HepG2 (cell line): ENCODE results near the gene STX8. TPM values are rescaled to one million over a fixed set of nuclear protein-coding genes. Genes with fewer than 3 reads are reported as not detected.

ENCODE experiments used
- ATAC-seq: fragments of 200-7000 bp; cut with Tn5 transposase; 3 replicates; pipeline ENCODE4 v1.9.1; 2020; ENCODE audit warnings: mild to moderate bottlenecking, moderate library complexity
- BruUV-seq: library from RNA; stranded (reverse); fragments of 400-500 nt; replicated peaks from 2 replicates; lab custom pipeline; 2021; lab: Mats Ljungman, UMichigan
- CTCF ChIA-PET: fragments of 300-600 bp; formaldehyde crosslinking; extraction: SDS; loops from one replicate; lab custom pipeline; 2021; ENCODE audit warnings: low total read pairs, inconsistent platforms, low intra/inter-chr PET ratio; lab: Yijun Ruan, JAX
- POLR2A ChIA-PET: fragments of 350-600 bp; sonication (Branson Sonifier 250); formaldehyde crosslinking; loops from one replicate; lab custom pipeline; 2020; ENCODE audit warnings: antibody characterized with exemption, inconsistent platforms; lab: Yijun Ruan, JAX
- DNase-seq: peaks from one replicate; pipeline ENCODE4 v3.0.0-alpha.2; 2015; ENCODE audit warnings: low spot score
- FAIRE-seq: peaks from 3 replicates; lab custom pipeline; 2011; peaks lifted over from hg19 to GRCh38; lab: Jason Lieb, UNC
- H2AFZ ChIP-seq: one replicate; pipeline ENCODE4 v1.6.1; 2011; ENCODE audit warnings: low read length, inconsistent platforms
- H3K27ac ChIP-seq: fragments of 300-600 bp; 3 replicates; pipeline ENCODE4 v1.8.0; 2011; ENCODE audit warnings: mixed run types, mild to moderate bottlenecking, mixed read lengths, low read length, inconsistent platforms; ENCODE audit not compliant: insufficient read depth; ENCODE audit errors: extremely low read length
- H3K27me3 ChIP-seq, 2 experiments: fragments of 200-600 bp in 1 of 2; 2 replicates in 1 of 2; 3 replicates in 1 of 2; pipeline versions ENCODE4 v1.6.0 to v1.8.0; 2011; ENCODE audit warnings: low read length in 2 of 2, mild to moderate bottlenecking in 2 of 2, moderate library complexity in 2 of 2, inconsistent platforms in 1 of 2; ENCODE audit not compliant: insufficient read depth in 2 of 2, control insufficient read depth in 1 of 2
- H3K36me3 ChIP-seq, 2 experiments: fragments of 200-600 bp in 1 of 2; replicated peaks in 1 of 2; 2 replicates in 1 of 2; 3 replicates in 1 of 2; pipeline versions ENCODE4 v1.5.1 to v1.8.0; 2011; ENCODE audit warnings: low read length in 2 of 2, inconsistent platforms in 1 of 2; ENCODE audit not compliant: insufficient read depth in 2 of 2, control insufficient read depth in 1 of 2
- H3K4me1 ChIP-seq: 2 replicates; pipeline ENCODE4 v1.5.1; 2012; ENCODE audit warnings: low read length, inconsistent platforms; ENCODE audit not compliant: insufficient read depth
- H3K4me2 ChIP-seq: 2 replicates; pipeline ENCODE4 v1.6.0; 2011; ENCODE audit warnings: low read depth, low read length, inconsistent platforms
- H3K4me3 ChIP-seq, 3 experiments: fragments of 200-600 bp in 1 of 3; sonication (generic), shearing (Covaris generic) in 1 of 3; replicated peaks in 1 of 3; 2 replicates each; pipeline ENCODE4 v1.5.1; 2011 to 2016; ENCODE audit warnings: low read length in 3 of 3, inconsistent platforms in 2 of 3, low read depth in 2 of 3, mild to moderate bottlenecking in 2 of 3, control low read depth in 1 of 3, mixed read lengths in 1 of 3; ENCODE audit not compliant: insufficient read depth in 1 of 3
- H3K79me2 ChIP-seq: one replicate; pipeline ENCODE4 v1.6.1; 2011; ENCODE audit warnings: low read length, inconsistent platforms; ENCODE audit not compliant: insufficient read depth
- H3K9ac ChIP-seq: 2 replicates; pipeline ENCODE4 v1.6.0; 2011; ENCODE audit warnings: mild to moderate bottlenecking, low read depth, low read length, inconsistent platforms; ENCODE audit not compliant: insufficient read depth
- H3K9me3 ChIP-seq: 2 replicates; pipeline ENCODE4 v1.5.1; 2012; ENCODE audit warnings: mild to moderate bottlenecking, low read length
- H4K20me1 ChIP-seq: 2 replicates; pipeline ENCODE4 v1.6.0; 2011; ENCODE audit warnings: inconsistent platforms, mild to moderate bottlenecking, low read length, moderate library complexity; ENCODE audit not compliant: insufficient read depth
- GATAD1 ChIP-seq: IDR thresholded peaks from 2 replicates; pipeline ENCODE4 v1.6.1; 2016; ENCODE audit warnings: missing genetic modification reagents, missing compliant biosample characterization
- KAT8 ChIP-seq: IDR thresholded peaks from 2 replicates; pipeline ENCODE4 v1.6.1; 2016; ENCODE audit warnings: missing genetic modification reagents, missing compliant biosample characterization
- TEAD3 ChIP-seq: optimal IDR thresholded peaks from 2 replicates; pipeline ENCODE3; 2016; ENCODE audit warnings: borderline replicate concordance
- ZKSCAN1 ChIP-seq: fragments of 150-350 bp; IDR thresholded peaks from 2 replicates; pipeline ENCODE4 v1.6.1; 2014; ENCODE audit warnings: low read length
- ZNF318 ChIP-seq: sonication (generic); formaldehyde crosslinking; IDR thresholded peaks from 2 replicates; pipeline ENCODE4 v1.4.0; 2020; ENCODE audit warnings: mild to moderate bottlenecking, missing genetic modification reagents
- ZNF567 ChIP-seq: sonication (generic); formaldehyde crosslinking; IDR thresholded peaks from 2 replicates; pipeline ENCODE4 v1.8.1; 2023; ENCODE audit warnings: mild to moderate bottlenecking, missing genetic modification reagents, borderline replicate concordance
- ZNF598 ChIP-seq: sonication (generic); formaldehyde crosslinking; IDR thresholded peaks from 2 replicates; pipeline ENCODE4 v1.5.1; 2020; ENCODE audit warnings: mild to moderate bottlenecking, missing genetic modification reagents, borderline replicate concordance
- ZNF644 ChIP-seq: IDR thresholded peaks from 2 replicates; pipeline ENCODE4 v1.6.1; 2016; ENCODE audit warnings: low read depth
- ZNF7 ChIP-seq: IDR thresholded peaks from 2 replicates; pipeline ENCODE4 v1.6.1; 2016; ENCODE audit warnings: missing biosample characterization, missing genetic modification reagents
- ZNF747 ChIP-seq: sonication (generic); formaldehyde crosslinking; IDR thresholded peaks from 2 replicates; pipeline ENCODE4 v1.8.1; 2023; ENCODE audit warnings: missing genetic modification reagents, mild to moderate bottlenecking, borderline replicate concordance
- ZNF790 ChIP-seq: sonication (generic); formaldehyde crosslinking; IDR thresholded peaks from 2 replicates; pipeline ENCODE4 v1.8.0; 2022; ENCODE audit warnings: missing genetic modification reagents, mild to moderate bottlenecking, borderline replicate concordance
- WGBS: methylation state at CpG from one replicate; pipeline ENCODE4 v1.1.6; 2017; ENCODE audit warnings: low lambda C conversion rate; 5-methylcytosine and 5-hydroxymethylcytosine counted together
- in situ Hi-C: cut with HindIII; loops from 2 replicates; pipeline ENCODE4 v1.10.0; 2017; ENCODE audit warnings: low pct_unique_long_range_greater_than_20kb; ENCODE audit not compliant: extremely low pct_ligation_motif_present
- intact Hi-C: fragments of 100-400 bp; cut with micrococcal nuclease; formaldehyde crosslinking; loops from one replicate; pipeline ENCODE4 v1.10.0; 2022; ENCODE audit not compliant: unreplicated experiment
- polyA plus RNA-seq, 8 experiments: library from polyadenylated mRNA; depleted of rRNA in 3 of 8; stranded (reverse) in 7 of 8; unstranded in 1 of 8; fragments of >200 nt; fragmentation: Illumina TruSeq in 4 of 8; extraction: Trizol in 4 of 8; gene quantifications; 2 replicates each; pipeline versions ENCODE4 v1.2.1 to v1.2.3, GENCODE V29; 2011 to 2016; ENCODE audit warnings: low read depth in 4 of 8, missing spikeins in 1 of 8, mixed read lengths in 1 of 8; ENCODE audit not compliant: insufficient read depth in 1 of 8
- total RNA-seq, 5 experiments: library from RNA; depleted of rRNA; stranded (reverse); fragments of >200 nt; fragmentation: Illumina TruSeq; extraction: Trizol; gene quantifications; 2 replicates each; pipeline ENCODE4 v1.2.3, GENCODE V29; 2016; ENCODE audit warnings: low read depth in 1 of 5

Gene STX8
- total and polyA plus RNA-seq, 2 of the 13 experiments (the other 11 are each of a cell fraction or from before 2014, with no cell fraction given), result 36.4 to 53.6 TPM

DNA sequence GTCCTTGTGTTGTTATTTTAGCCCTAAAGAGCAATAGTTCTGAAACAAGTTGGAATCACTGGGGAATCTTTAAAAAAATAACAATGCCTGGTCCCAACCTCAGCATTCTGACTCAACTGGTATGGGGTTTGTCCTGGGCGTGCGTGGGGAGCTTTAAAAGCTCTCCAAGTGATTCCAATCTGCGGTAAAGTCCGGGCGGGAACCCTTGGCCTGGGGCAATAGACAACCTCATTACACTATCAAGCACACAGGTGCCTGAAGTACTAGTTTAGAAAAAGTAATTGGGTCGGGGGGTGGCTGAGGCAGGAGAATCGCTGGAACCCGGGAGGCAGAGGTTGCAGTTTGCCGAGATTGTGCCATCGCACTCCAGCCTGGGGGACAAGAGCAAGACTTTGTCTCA, 4.4 kb downstream of the STX8 start (continued):
- TF ChIP-seq GATAD1 (CRISPR knock-in tag), result no peak
- no peak for TF ChIP-seq ZNF790 (CRISPR knock-in tag)
- TF ChIP-seq ZNF598 (CRISPR knock-in tag), result no peak

DNA sequence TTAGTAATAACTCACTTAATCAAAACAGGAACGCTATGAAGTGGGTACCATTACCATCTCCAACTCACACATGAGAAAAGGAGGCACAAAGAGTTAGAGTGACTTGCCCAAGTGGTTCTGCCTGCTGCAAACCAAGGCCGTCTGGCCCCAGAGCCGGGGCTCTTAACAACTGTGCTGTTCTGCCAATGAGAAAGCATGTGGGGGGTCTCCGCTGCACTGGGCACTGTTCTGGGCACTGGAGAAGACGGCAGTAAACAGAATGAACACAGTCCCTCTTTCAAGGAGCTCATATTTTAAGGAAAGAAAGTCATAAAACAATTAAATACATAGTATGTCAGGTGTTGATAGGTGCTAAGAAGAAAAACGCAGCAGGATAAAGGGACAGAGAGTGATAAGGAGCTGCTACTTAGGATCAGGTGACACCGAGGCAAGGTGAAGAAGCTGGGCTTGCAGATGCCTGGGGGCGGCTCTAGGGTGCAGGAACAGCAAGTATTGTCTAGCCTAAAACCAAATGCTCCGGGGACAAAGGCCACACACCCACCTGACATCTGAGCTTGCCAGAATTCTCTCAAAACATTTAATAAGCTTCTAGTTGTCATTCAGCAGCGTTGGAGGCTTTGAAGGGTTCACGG, 6.5 kb downstream of the STX8 start:
- H3K79me2 ChIP-seq, result no peaks in the 10 kb centered on the region
- DNase-seq, result no peak
- ATAC-seq, result no peak
- BruUV-seq, result no TSS peak
- no peak overlapping the region for H2AFZ ChIP-seq
- no peaks in the 10 kb centered on the region for H3K9me3 ChIP-seq
- CTCF ChIA-PET, result no interaction called here
- peaks cover 1 to 6% of the 10 kb centered on the region in 2 experiments; a peak in 2 of 5 replicates for H3K36me3 ChIP-seq
- no peak overlapping the region for H3K4me3 ChIP-seq
- no peaks in the 10 kb centered on the region for H4K20me1 ChIP-seq
- 95% methylated on average over 11 of the region's 11 CpGs for WGBS
- no peak overlapping the region for H3K9ac ChIP-seq
- H3K27me3 ChIP-seq, result no peaks in the 10 kb centered on the region
- H3K4me1 ChIP-seq, result peaks cover 4% of the 10 kb centered on the region; the same call in 1 of the 2 replicates
- POLR2A ChIA-PET, result no interaction called here
- in situ Hi-C loops, result no loop called here
- FAIRE-seq, result no peak
- no peak overlapping the region for H3K4me2 ChIP-seq
- intact Hi-C loops, result no loop called here
- no peak overlapping the region for H3K27ac ChIP-seq
- TF ChIP-seq ZNF747 (CRISPR knock-in tag) (no peak), ZNF7 (CRISPR knock-in tag) (no peak), ZNF318 (CRISPR knock-in tag) (no peak), ZNF567 (CRISPR knock-in tag) (no peak), TEAD3 (CRISPR knock-in tag) (no peak), ZKSCAN1 (no peak), ZNF644 (CRISPR knock-in tag) (no peak), KAT8 (no peak)
